Stimulated activated CD8-positive, alpha-beta memory T cell treated with anti-CD3 and anti-CD28 coated beads, Interleukin-15, amount 100 ng/mL, for 4 hours (primary cell): ENCODE data around the gene RTL1.

Experiments
- DNase-seq, 2 donors: peaks; one replicate each; pipeline ENCODE4 v3.0.0-alpha.2; 2020; ENCODE audit warnings: low read depth in 2 of 2

The RTL1 gene

GRCh38 chr14:100866666-100867630 is 36.6 kb downstream of the RTL1 start:
- no peak for DNase-seq

GRCh38 chr14:100865682-100866591 is 37.6 kb downstream of the RTL1 start:
- no peak for DNase-seq

GRCh38 chr14:100864960-100865681 is 38.4 kb downstream of the RTL1 start:
- DNase-seq = no peak

GRCh38 chr14:100864206-100864605 is 39.3 kb downstream of the RTL1 start:
- DNase-seq = no peak

- no peak for DNase-seq
These were observed 40.7 kb downstream of the RTL1 start for GRCh38 chr14:100862793-100863192.

GRCh38 chr14:100862277-100862676 is 41.2 kb downstream of the RTL1 start:
- no peak for DNase-seq

GRCh38 chr14:100861937-100862247 is 41.6 kb downstream of the RTL1 start:
- no peak for DNase-seq

- DNase-seq = no peak
These were observed 42.2 kb downstream of the RTL1 start for GRCh38 chr14:100861188-100861936.

GRCh38 chr14:100860556-100861187 is 42.9 kb downstream of the RTL1 start:
- DNase-seq = no peak

GRCh38 chr14:100859781-100860180 is 43.7 kb downstream of the RTL1 start:
- DNase-seq = no peak

GRCh38 chr14:100858838-100859220 is 44.7 kb downstream of the RTL1 start:
- no peak for DNase-seq

GRCh38 chr14:100857923-100858837 is 45.3 kb downstream of the RTL1 start:
- DNase-seq = no peak

GRCh38 chr14:100857233-100857922 is 46.1 kb downstream of the RTL1 start:
- no peak for DNase-seq

GRCh38 chr14:100856056-100856950 is 47.2 kb downstream of the RTL1 start:
- DNase-seq = no peak

- no peak for DNase-seq
These were observed 48.1 kb downstream of the RTL1 start for GRCh38 chr14:100855256-100855930.

GRCh38 chr14:100854435-100854834 is 49.1 kb downstream of the RTL1 start:
- DNase-seq = no peak

- no peak for DNase-seq
These were observed 51.4 kb downstream of the RTL1 start for GRCh38 chr14:100851946-100852620.
